Activated naive CD8-positive, alpha-beta T cell treated with anti-CD3 and anti-CD28 coated beads for 36 hours (primary cell): Measurements from ENCODE around the gene NECTIN1. TPM values are rescaled to one million over a fixed set of nuclear protein-coding genes. Genes with fewer than 3 reads are reported as not detected.
"Not testable (repeated sequence)": the region's sequence is repeated elsewhere in the genome, so short reads cannot be mapped to it uniquely, and the experiment has no call there.

Experiments
- DNase-seq: peaks from one replicate; pipeline ENCODE4 v3.0.0; 2021
- H3K27ac Mint-ChIP-seq: one replicate; pipeline ENCODE4 v1.8.0; 2022; ENCODE audit warnings: mild to moderate bottlenecking, moderate library complexity, mixed read lengths
- H3K27me3 Mint-ChIP-seq: one replicate; pipeline ENCODE4 v1.8.0; 2022; ENCODE audit warnings: mild to moderate bottlenecking, mixed read lengths
- H3K36me3 Mint-ChIP-seq: one replicate; pipeline ENCODE4 v1.8.0; 2021; ENCODE audit warnings: mild to moderate bottlenecking, mixed read lengths
- H3K4me1 Mint-ChIP-seq: one replicate; pipeline ENCODE4 v1.8.0; 2021; ENCODE audit warnings: mixed read lengths
- H3K4me3 Mint-ChIP-seq: one replicate; pipeline ENCODE4 v1.8.0; 2022; ENCODE audit warnings: mild to moderate bottlenecking, moderate library complexity, mixed read lengths
- H3K9me3 Mint-ChIP-seq: one replicate; pipeline ENCODE4 v1.8.0; 2022; ENCODE audit warnings: mixed read lengths
- total RNA-seq, 2 experiments: library from RNA; stranded (reverse); gene quantifications; one replicate each; pipeline ENCODE4 v1.2.3, GENCODE V29; 2021

The NECTIN1 gene
- total RNA-seq, 2 experiments from 2014 or later, result 3.2 to 3.7 TPM

- no peak overlapping the region for H3K4me3 Mint-ChIP-seq
- H3K4me1 Mint-ChIP-seq, result peaks cover 2% of the 10 kb centered on the region
- no peaks in the 10 kb centered on the region for H3K9me3 Mint-ChIP-seq
- H3K27me3 Mint-ChIP-seq, result peaks cover under 1% of the 10 kb centered on the region
- no peak for DNase-seq
- no peaks in the 10 kb centered on the region for H3K36me3 Mint-ChIP-seq
- no peak overlapping the region for H3K27ac Mint-ChIP-seq
Measured at GRCh38 chr11:119615003-119615881, 113.8 kb downstream of the NECTIN1 start.

GRCh38 chr11:119614222-119615002 is 114.6 kb downstream of the NECTIN1 start:
- H3K9me3 Mint-ChIP-seq, result no peaks in the 10 kb centered on the region
- no peaks in the 10 kb centered on the region for H3K27me3 Mint-ChIP-seq
- DNase-seq, result no peak
- H3K27ac Mint-ChIP-seq, result no peak overlapping the region
- no peaks in the 10 kb centered on the region for H3K36me3 Mint-ChIP-seq
- no peak overlapping the region for H3K4me3 Mint-ChIP-seq
- peaks cover 2% of the 10 kb centered on the region for H3K4me1 Mint-ChIP-seq

- no peak for DNase-seq
- Mint-ChIP-seq H3K36me3 (no peaks in the 10 kb centered on the region), H3K9me3 (no peaks in the 10 kb centered on the region), H3K4me1 (peaks cover 2% of the 10 kb centered on the region), H3K27ac (no peak overlapping the region), H3K27me3 (peaks cover 5% of the 10 kb centered on the region), H3K4me3 (no peak overlapping the region)
Measured at GRCh38 chr11:119612814-119613213, 116.2 kb downstream of the NECTIN1 start.

- H3K4me3 Mint-ChIP-seq, result no peak overlapping the region
- no peak overlapping the region for H3K27ac Mint-ChIP-seq
- H3K4me1 Mint-ChIP-seq, result peaks cover 2% of the 10 kb centered on the region
- no peak for DNase-seq
- H3K36me3 Mint-ChIP-seq, result no peaks in the 10 kb centered on the region
- no peaks in the 10 kb centered on the region for H3K9me3 Mint-ChIP-seq
- peaks cover 16% of the 10 kb centered on the region for H3K27me3 Mint-ChIP-seq
Measured at GRCh38 chr11:119610836-119611426, 118.1 kb downstream of the NECTIN1 start.

GRCh38 chr11:119608781-119609180 is 120.2 kb downstream of the NECTIN1 start:
- peaks cover 16% of the 10 kb centered on the region for H3K27me3 Mint-ChIP-seq
- no peaks in the 10 kb centered on the region for H3K36me3 Mint-ChIP-seq
- no peak for DNase-seq
- no peak overlapping the region for H3K27ac Mint-ChIP-seq
- no peaks in the 10 kb centered on the region for H3K4me1 Mint-ChIP-seq
- H3K9me3 Mint-ChIP-seq, result no peaks in the 10 kb centered on the region
- H3K4me3 Mint-ChIP-seq, result no peak overlapping the region

GRCh38 chr11:119608201-119608600 is 120.8 kb downstream of the NECTIN1 start:
- Mint-ChIP-seq H3K27me3 (peaks cover 20% of the 10 kb centered on the region), H3K9me3 (no peaks in the 10 kb centered on the region), H3K36me3 (no peaks in the 10 kb centered on the region), H3K4me3 (no peak overlapping the region), H3K4me1 (no peaks in the 10 kb centered on the region), H3K27ac (no peak overlapping the region)
- DNase-seq, result no peak

GRCh38 chr11:119607726-119608125 is 121.3 kb downstream of the NECTIN1 start:
- no peaks in the 10 kb centered on the region for H3K9me3 Mint-ChIP-seq
- H3K27ac Mint-ChIP-seq, result no peak overlapping the region
- DNase-seq, result no peak
- H3K4me3 Mint-ChIP-seq, result no peak overlapping the region
- no peaks in the 10 kb centered on the region for H3K36me3 Mint-ChIP-seq
- H3K4me1 Mint-ChIP-seq, result no peaks in the 10 kb centered on the region
- peaks cover 21% of the 10 kb centered on the region for H3K27me3 Mint-ChIP-seq

GRCh38 chr11:119605137-119605665 is 123.8 kb downstream of the NECTIN1 start:
- DNase-seq, result no peak
- no peaks in the 10 kb centered on the region for H3K36me3 Mint-ChIP-seq
- no peak overlapping the region for H3K4me3 Mint-ChIP-seq
- H3K27ac Mint-ChIP-seq, result no peak overlapping the region
- H3K4me1 Mint-ChIP-seq, result no peaks in the 10 kb centered on the region
- no peaks in the 10 kb centered on the region for H3K9me3 Mint-ChIP-seq
- peaks cover 26% of the 10 kb centered on the region for H3K27me3 Mint-ChIP-seq

- H3K36me3 Mint-ChIP-seq, result no peaks in the 10 kb centered on the region
- no peaks in the 10 kb centered on the region for H3K4me1 Mint-ChIP-seq
- H3K4me3 Mint-ChIP-seq, result no peak overlapping the region
- H3K27ac Mint-ChIP-seq, result no peak overlapping the region
- H3K27me3 Mint-ChIP-seq, result peaks cover 22% of the 10 kb centered on the region
- no peaks in the 10 kb centered on the region for H3K9me3 Mint-ChIP-seq
- no peak for DNase-seq
Measured at GRCh38 chr11:119602745-119603373, 126.1 kb downstream of the NECTIN1 start.

- H3K4me3 Mint-ChIP-seq, result no peak overlapping the region
- no peaks in the 10 kb centered on the region for H3K9me3 Mint-ChIP-seq
- H3K4me1 Mint-ChIP-seq, result no peaks in the 10 kb centered on the region
Measured at GRCh38 chr11:119599864-119600541, 129.0 kb downstream of the NECTIN1 start.

GRCh38 chr11:119595941-119596340 is 133.1 kb downstream of the NECTIN1 start:
- DNase-seq, H3K4me3 Mint-ChIP-seq, H3K27me3 Mint-ChIP-seq, H3K36me3 Mint-ChIP-seq, H3K9me3 Mint-ChIP-seq, H3K4me1 Mint-ChIP-seq, H3K27ac Mint-ChIP-seq: not testable (repeated sequence)

More at GRCh38 chr11:119599864-119600541, 129.0 kb downstream of the NECTIN1 start:
- Mint-ChIP-seq H3K27ac (no peak overlapping the region), H3K27me3 (peaks cover 11% of the 10 kb centered on the region), H3K36me3 (no peaks in the 10 kb centered on the region)
- DNase-seq, result no peak

GRCh38 chr11:119594639-119595249 is 134.3 kb downstream of the NECTIN1 start:
- Mint-ChIP-seq H3K4me3 (no peak overlapping the region), H3K36me3 (peaks cover 1% of the 10 kb centered on the region), H3K9me3 (no peaks in the 10 kb centered on the region), H3K27ac (no peak overlapping the region), H3K27me3 (peaks cover 10% of the 10 kb centered on the region), H3K4me1 (peaks cover 6% of the 10 kb centered on the region)
- no peak for DNase-seq

GRCh38 chr11:119593346-119593745 is 135.7 kb downstream of the NECTIN1 start:
- H3K4me3 Mint-ChIP-seq, result no peak overlapping the region
- DNase-seq, result no peak
- peaks cover 6% of the 10 kb centered on the region for H3K4me1 Mint-ChIP-seq
- no peaks in the 10 kb centered on the region for H3K9me3 Mint-ChIP-seq
- peaks cover 16% of the 10 kb centered on the region for H3K27me3 Mint-ChIP-seq
- peaks cover 1% of the 10 kb centered on the region for H3K36me3 Mint-ChIP-seq
- H3K27ac Mint-ChIP-seq, result no peak overlapping the region

- Mint-ChIP-seq H3K27ac (no peak overlapping the region), H3K4me3 (no peak overlapping the region), H3K4me1 (peaks cover 6% of the 10 kb centered on the region), H3K36me3 (peaks cover 1% of the 10 kb centered on the region), H3K9me3 (no peaks in the 10 kb centered on the region), H3K27me3 (peaks cover 16% of the 10 kb centered on the region)
- no peak for DNase-seq
Measured at GRCh38 chr11:119592642-119593041, 136.4 kb downstream of the NECTIN1 start.
